ENCODE results near the gene RERE.

Gene RERE

GRCh38 chr1:8365661-8366362, 451.6 kb downstream of the RERE start:
- no peak for DNase-seq (ENCODE audit: low read depth)
- no peak overlapping the region for H3K4me3 ChIP-seq (ENCODE audit: low read depth, low read length)
- TF ChIP-seq, protein P1, sequence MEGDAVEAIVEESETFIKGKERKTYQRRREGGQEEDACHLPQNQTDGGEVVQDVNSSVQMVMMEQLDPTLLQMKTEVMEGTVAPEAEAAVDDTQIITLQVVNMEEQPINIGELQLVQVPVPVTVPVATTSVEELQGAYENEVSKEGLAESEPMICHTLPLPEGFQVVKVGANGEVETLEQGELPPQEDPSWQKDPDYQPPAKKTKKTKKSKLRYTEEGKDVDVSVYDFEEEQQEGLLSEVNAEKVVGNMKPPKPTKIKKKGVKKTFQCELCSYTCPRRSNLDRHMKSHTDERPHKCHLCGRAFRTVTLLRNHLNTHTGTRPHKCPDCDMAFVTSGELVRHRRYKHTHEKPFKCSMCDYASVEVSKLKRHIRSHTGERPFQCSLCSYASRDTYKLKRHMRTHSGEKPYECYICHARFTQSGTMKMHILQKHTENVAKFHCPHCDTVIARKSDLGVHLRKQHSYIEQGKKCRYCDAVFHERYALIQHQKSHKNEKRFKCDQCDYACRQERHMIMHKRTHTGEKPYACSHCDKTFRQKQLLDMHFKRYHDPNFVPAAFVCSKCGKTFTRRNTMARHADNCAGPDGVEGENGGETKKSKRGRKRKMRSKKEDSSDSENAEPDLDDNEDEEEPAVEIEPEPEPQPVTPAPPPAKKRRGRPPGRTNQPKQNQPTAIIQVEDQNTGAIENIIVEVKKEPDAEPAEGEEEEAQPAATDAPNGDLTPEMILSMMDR (IDR thresholded peaks at IDR 0.05; ENCODE audit: insufficient read depth, low read depth, low read length, missing control alignments): no peak

- no peak overlapping the region for H3K4me3 ChIP-seq (ENCODE audit: low read depth, low read length)
- no peak for DNase-seq (ENCODE audit: low read depth)
- TF ChIP-seq, protein P1 (IDR thresholded peaks at IDR 0.05; ENCODE audit: insufficient read depth, low read depth, low read length, missing control alignments): no peak
Measured at GRCh38 chr1:8364528-8365442, 452.7 kb downstream of the RERE start.

DNA sequence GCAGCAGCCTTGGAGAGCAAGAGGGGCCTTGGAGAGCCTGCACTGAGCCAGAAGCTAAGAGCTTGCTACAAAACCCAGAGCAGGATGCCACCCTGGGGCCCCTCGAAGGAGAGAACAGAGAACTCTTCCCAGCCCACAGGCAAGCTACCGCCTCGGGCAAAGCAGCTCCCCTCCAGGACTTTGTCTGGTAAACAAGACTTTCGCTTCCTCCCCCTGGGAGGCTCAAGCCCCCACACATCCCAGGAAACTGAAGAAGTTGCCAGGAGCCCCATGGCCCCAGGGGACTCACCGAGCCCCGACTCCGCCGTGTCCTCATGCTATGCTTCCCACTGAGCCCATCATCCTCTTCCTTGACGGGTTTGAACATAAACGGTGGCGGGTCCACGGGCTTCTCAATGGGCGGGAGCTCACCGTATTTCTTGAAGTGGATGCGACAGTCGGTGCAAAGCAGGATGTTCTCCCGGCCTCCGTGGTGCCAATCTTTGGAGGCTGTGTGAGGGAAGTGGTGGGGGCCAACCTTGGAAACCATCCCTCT, 453.6 kb downstream of the RERE start:
- TF ChIP-seq, protein P1 (IDR thresholded peaks at IDR 0.05; ENCODE audit: insufficient read depth, low read depth, low read length, missing control alignments): no peak
- no peak for DNase-seq (ENCODE audit: low read depth)
- no peak overlapping the region for H3K4me3 ChIP-seq (ENCODE audit: low read depth, low read length)

DNA sequence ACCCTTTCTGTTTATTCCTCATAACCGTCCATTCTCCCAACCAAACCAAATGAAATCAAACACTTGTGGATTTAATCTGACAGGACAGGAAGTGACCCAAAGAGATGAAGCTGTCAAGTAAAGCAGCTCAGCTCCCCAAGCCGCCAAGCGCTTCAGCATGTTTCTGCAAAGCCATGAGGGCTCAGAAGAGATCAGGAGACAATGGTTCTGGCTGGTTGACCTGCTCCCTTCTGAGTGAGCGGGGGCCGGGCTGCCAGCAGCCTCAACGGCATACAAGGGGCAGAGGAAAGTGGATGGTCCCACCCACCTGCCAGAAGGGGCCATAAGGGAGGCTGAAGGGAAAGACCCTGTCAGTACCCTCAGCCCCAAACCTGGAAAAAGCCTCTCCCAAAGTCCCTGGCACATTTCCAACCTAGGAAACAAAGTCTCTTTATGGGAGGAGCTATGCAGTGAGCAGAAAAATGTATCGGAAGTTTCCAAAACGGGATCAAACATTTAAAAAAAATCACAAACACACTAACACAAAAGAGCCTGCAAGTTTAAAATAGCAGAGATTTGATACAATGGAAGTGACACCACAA, 454.2 kb downstream of the RERE start:
- no peak overlapping the region for H3K4me3 ChIP-seq (ENCODE audit: low read depth, low read length)
- TF ChIP-seq, protein P1 (IDR thresholded peaks at IDR 0.05; ENCODE audit: insufficient read depth, low read depth, low read length, missing control alignments): no peak
- no peak for DNase-seq (ENCODE audit: low read depth)

DNA sequence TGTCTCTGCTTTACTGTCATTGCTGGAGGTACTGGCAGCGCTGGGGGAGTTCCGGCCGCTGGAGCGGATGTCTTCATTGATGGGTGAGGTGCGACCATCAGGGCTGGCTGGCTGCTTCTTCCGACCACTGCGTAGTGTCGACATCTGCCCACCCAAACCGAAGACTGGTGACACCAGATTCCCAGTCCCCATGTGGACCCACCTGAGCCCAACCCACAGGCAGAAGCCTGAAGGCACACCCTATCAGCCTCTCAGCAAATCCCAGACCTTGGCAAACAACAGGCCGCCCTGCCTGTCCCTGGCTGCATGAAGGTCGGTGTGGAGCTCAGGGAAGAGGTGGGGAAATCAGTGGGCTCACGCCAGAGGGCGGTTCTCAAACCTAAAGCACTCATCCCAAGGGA, 454.7 kb downstream of the RERE start:
- no peak for DNase-seq (ENCODE audit: low read depth)
- TF ChIP-seq, protein P1 (IDR thresholded peaks at IDR 0.05; ENCODE audit: insufficient read depth, low read depth, low read length, missing control alignments): no peak
- H3K4me3 ChIP-seq (ENCODE audit: low read depth, low read length): no peak overlapping the region

GRCh38 chr1:8361198-8361849, 456.1 kb downstream of the RERE start:
- DNase-seq (ENCODE audit: low read depth): no peak
- no peak overlapping the region for H3K4me3 ChIP-seq (ENCODE audit: low read depth, low read length)
- TF ChIP-seq, protein P1 (IDR thresholded peaks at IDR 0.05; ENCODE audit: insufficient read depth, low read depth, low read length, missing control alignments): no peak
